ENCODE data around the gene NFIC.
"Not testable (repeated sequence)": the region's sequence is repeated elsewhere in the genome, so short reads cannot be mapped to it uniquely, and the experiment has no call there.

The NFIC gene

DNA sequence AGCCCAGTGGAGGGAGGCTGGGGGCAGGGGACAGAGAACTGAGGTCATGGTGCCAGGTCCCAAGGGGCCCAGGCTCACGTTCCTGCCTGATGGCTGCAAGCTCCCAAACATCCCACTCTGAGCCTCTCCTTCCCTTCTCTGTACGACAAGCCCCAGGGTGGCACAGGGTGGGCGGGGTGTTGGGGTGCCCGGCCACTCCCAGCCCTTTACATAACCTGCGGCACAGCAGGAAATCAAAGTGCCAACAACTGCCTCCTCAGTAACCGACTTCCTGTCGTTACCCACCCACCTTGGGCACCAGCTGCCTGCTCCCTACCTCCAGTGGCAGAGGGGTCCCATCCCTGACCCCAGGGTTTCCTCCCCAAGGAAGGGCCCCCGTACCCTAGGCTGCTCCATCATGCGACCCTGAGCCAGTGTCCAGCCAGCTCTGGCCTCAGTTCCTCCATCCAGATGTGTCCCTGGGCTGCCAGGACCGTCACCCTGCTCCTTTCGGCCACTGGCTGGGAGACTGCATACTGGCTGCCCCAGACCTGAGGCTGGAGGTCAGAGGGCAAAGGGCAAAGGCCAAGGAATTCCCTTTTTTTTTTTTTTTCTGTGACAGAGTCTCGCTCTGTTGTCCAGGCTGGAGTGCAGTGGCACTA is 27.7 kb upstream of the NFIC start:
- peak; percentile 42 for DNase-seq

GRCh38 chr19:3340340-3340739 is 26.0 kb upstream of the NFIC start:
- no peak for DNase-seq

DNA sequence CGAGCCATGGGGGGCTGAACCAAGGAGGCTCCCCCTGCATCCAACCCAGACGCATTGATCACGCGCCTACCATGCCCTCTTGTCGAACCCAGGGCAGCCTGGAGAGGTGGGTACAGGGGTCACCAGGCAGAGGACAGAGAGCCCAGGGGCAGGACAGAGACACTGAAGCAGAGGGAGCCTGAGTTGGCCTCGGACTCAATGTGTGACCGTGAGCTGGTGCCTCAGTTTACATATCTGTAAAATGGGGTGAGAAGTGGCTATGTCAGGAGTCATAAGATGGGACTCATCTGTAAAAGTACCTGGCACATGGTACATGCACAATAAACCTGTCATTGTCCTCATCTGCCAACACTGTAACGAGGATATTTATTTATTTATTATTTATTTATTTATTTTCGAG is 24.1 kb upstream of the NFIC start:
- DNase-seq: no peak

- not testable (repeated sequence) for DNase-seq
These were observed 23.4 kb upstream of the NFIC start for GRCh38 chr19:3342962-3343361.

GRCh38 chr19:3343619-3344502 is 22.5 kb upstream of the NFIC start:
- peak; percentile 6 for DNase-seq

GRCh38 chr19:3344608-3345598 is 21.5 kb upstream of the NFIC start:
- no peak for DNase-seq

DNA sequence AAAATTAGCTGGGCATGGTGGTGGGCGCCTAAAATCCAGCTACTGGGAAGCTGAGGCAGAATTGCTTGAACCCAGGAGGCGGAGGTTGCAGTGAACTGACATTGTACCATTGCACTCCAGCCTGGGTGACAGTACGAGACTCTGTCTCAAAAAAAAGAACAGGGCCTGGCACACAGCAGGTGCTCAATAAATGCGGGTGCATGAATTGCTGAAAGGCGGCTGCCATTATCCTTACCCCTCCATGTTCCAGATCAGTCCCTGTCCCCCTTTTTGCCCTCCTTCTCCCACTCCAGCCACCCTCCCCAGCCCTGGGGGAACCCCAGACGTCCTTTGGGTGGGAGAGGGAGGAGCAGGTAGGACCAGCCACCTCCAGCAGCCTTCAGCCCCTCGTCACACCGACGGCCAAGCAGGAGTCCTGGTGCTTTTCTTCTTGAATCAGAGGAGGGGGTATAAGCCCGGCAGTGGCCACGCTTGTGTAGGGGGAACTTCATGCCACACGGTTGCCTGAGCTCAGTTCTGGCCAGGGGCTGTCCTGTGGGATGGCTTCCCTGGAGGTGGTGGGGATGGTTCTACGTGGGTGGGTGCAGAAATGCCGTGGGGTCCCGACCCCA is 20.4 kb upstream of the NFIC start:
- DNase-seq: no peak

GRCh38 chr19:3346677-3347353 is 19.6 kb upstream of the NFIC start:
- no peak for DNase-seq

DNA sequence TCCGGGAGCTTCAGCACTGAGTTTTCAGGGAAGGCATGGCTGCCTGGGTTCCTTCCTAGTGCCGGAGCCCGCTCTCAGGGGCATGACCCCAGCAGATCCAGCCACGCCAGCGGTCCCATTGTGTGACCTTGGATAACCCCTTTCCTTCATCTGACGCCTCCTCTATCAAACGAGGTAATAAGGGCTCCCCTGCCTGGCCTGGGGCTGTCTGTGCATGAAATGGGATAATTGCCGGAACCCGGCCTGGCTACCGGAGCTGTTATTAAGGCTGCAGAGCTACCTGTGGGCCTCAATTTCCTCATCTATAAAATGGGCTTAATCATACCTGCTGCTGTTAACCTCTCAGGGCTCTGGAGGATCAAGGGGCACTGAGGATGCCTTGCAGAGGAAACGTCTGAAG is 18.3 kb upstream of the NFIC start:
- no peak for DNase-seq

- not testable (repeated sequence) for DNase-seq
These were observed 17.9 kb upstream of the NFIC start for GRCh38 chr19:3348469-3348868.

GRCh38 chr19:3350014-3350663 is 16.2 kb upstream of the NFIC start:
- DNase-seq: no peak

DNA sequence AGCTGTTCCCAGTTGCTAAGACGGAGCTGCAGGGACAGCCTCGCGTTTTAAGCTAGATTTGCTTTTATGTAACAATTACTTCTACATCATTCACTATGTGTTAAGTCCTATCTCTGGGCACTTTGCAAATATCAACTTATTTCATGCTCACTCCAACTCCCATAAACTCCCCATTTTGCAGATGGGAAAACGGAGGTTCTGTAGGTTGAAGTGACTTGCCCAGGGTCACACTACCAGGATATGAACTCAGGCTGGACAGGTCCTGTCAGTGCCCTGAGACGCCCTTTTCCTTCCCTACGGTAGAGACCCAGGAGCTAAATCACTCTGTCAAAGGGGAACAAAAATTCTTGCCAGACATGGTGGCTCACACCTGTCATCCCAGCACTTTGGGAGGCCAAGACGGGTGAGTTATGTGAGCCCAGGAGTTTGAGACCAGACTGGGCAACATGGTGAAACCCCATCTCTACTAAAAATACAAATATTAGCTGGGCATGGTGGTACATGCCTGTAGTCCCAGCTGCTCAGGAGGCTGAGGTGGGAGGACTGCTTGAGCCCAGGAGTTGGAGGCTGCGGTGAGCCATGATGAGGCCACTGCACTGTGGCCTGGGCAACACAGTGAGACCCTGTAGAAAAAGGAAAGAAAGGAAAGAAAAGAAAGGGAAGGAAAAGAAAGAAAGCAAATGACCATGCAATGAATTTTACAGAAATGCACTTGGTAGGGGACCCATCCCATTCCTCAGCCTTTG is 14.5 kb upstream of the NFIC start:
- DNase-seq: no peak

GRCh38 chr19:3353493-3353892 is 12.9 kb upstream of the NFIC start:
- no peak for DNase-seq

DNA sequence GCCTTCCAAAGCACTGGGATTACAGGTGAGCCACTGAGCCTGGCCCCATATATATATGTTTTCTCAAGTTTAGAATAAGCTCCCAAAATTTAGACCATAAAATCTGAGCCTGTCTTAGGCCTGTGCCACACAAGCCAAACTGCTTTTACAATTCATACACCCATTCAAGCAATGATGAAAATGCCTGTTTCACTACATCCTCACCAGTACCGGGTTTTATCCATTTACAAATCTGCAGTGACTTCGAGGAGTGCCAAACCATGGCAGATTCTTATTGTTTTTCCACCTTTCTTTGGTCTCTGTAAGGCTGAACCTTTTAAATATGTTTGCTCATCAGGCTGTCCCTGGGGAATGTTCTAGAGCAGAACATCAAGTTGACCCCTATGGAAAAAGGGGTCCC is 9.6 kb upstream of the NFIC start:
- DNase-seq: no peak

GRCh38 chr19:3357271-3357991 is 9.0 kb upstream of the NFIC start:
- no peak for DNase-seq

- no peak for DNase-seq
These were observed 8.2 kb upstream of the NFIC start for GRCh38 chr19:3357992-3358688.

DNA sequence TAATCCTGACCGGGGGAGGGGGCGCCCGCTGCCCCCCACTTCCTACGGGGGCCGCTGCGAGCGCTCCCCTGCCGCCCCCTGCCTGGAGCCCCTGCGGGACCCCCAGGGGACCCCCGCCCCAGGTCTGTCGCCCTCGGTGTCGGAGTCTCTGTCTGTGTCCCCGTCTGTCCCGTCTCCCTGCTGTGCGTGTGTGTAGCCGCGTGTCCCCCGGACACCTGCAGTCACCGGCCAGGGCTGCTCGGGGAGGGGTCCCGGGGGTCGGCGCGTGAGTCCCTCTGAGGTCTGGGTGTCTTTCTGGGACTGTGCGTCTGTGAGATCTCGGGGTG is 7.7 kb upstream of the NFIC start:
- no peak for DNase-seq

DNA sequence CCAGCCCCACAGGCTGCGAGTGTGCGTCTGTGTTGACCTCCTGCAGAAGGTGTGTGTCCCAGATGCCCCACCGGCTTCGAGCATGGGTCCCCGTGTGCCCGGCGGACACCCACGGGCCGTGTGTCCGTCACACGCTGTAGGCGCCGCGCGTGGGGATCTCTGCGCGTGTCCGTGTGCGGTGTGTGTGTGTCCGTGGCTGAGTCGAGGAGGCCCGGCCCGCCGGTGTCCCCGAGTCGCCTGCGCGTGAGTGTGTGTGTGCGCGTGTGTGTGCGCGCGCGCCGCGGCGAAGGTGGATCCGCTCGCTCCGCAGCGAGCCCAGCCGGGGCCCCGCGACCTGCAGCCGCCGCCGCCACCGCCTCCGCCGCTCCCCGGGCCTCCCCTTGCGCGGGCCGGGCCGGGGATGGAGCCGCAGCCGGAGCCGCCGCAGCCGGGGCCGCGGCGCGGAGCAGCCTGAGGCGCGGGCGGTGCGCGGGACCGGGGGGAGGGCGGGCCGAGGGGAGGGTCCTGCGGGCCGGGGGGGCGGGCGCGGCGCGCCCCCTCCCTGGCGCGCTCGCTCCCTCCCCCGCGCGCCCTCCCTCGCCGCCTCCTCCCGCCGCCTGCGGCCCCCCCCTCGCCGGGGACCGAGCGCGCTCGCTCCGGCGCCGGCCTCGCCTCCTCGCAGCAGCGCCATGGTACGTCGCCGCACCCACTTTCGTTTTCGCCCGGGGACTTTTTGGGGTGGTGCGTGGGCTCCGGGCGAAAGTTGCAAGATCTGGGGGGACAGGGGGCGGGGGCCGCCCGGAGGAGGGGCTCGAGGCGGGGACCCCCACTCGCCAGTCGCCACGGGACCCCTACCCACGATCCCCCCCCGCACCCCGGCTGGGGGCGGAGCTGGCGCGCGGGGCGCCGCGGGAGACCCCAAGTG is 7.1 kb upstream of the NFIC start:
- DNase-seq: peak; percentile 60
